IPS-NIHi11 (cell line): ENCODE measurements around the gene TAGLN.
A peak's percentile ranks its signal among the peaks of the same experiment; 100 is the strongest.

Source experiments
- DNase-seq: peaks from one replicate; pipeline ENCODE4 v3.0.0; 2012; ENCODE audit warnings: mixed read lengths, low spot score

TAGLN gene

GRCh38 chr11:117230999-117231841 is 32.0 kb downstream of the TAGLN start:
- no peak for DNase-seq

GRCh38 chr11:117231842-117232091 is 32.6 kb downstream of the TAGLN start, which contains the start of gene PCSK7:
Gene PCSK7, minus strand, starts transcription at chr11:117232073. Its CDS starts 2,229 bp downstream, at chr11:117229844.
- DNase-seq, result no peak

- peak; percentile 99 for DNase-seq
Measured at GRCh38 chr11:117232092-117232878, 33.1 kb downstream of the TAGLN start, which contains the start of gene RNF214. Gene RNF214, plus strand, starts transcription at chr11:117232671. Its CDS starts 1,602 bp downstream, at chr11:117234273.

- DNase-seq, result peak; percentile 81
Measured at GRCh38 chr11:117232911-117233409, 33.8 kb downstream of the TAGLN start.

GRCh38 chr11:117238221-117238620 is 39.1 kb downstream of the TAGLN start:
- DNase-seq, result no peak

GRCh38 chr11:117239295-117239694 is 40.1 kb downstream of the TAGLN start:
- DNase-seq, result no peak

GRCh38 chr11:117248341-117248740 is 49.2 kb downstream of the TAGLN start:
- DNase-seq, result no peak

- no peak for DNase-seq
Measured at GRCh38 chr11:117249571-117249970, 50.4 kb downstream of the TAGLN start.

GRCh38 chr11:117251506-117251905 is 52.3 kb downstream of the TAGLN start:
- no peak for DNase-seq

GRCh38 chr11:117255966-117256365 is 56.8 kb downstream of the TAGLN start:
- no peak for DNase-seq

GRCh38 chr11:117256573-117256972 is 57.4 kb downstream of the TAGLN start:
- no peak for DNase-seq
